Gastroesophageal sphincter (tissue), 3 donors: Measurements from ENCODE around the gene PSORS1C2.

Experiments
- CTCF ChIP-seq, 4 experiments: fragments of 200-600 bp in 2 of 4; fragments of 450-650 bp in 2 of 4; sonication (generic) in 1 of 4; IDR thresholded peaks; one replicate each; pipeline ENCODE4 v1.5.1; 2017 to 2019; ENCODE audit warnings: antibody characterized with exemption in 4 of 4, mild to moderate bottlenecking in 2 of 4, moderate library complexity in 2 of 4
- POLR2AphosphoS5 ChIP-seq: sonication (generic); formaldehyde crosslinking; IDR thresholded peaks from one replicate; pipeline ENCODE4 v1.6.1; 2017; ENCODE audit warnings: antibody characterized with exemption

- TF ChIP-seq POLR2AphosphoS5 (no peak), CTCF (IDR thresholded peaks at IDR 0.05) (no peak)
Measured at GRCh38 chr6:31113861-31114540, 24.9 kb downstream of the PSORS1C2 start.
